ENCODE measurements around the gene POR.
A peak's percentile ranks its signal among the peaks of the same experiment; 100 is the strongest.
"Not testable (repeated sequence)": the region's sequence is repeated elsewhere in the genome, so short reads cannot be mapped to it uniquely, and the experiment has no call there.

POR gene

GRCh38 chr7:75914655-75915415, at the start of gene POR:
Gene POR (plus strand): TSS chr7:75915155. CDS start chr7:75954002, 38,847 bp downstream.
- DNase-seq: peak; percentile 98
- ATAC-seq: peak; percentile 98

- DNase-seq (no peak), ATAC-seq (no peak)
Measured at GRCh38 chr7:75866114-75866488, 48.9 kb upstream of the POR start.

- ATAC-seq: peak; percentile 58
- peak; percentile 57 for DNase-seq
Measured at GRCh38 chr7:75866489-75867389, 48.2 kb upstream of the POR start.

- no peak for ATAC-seq
- no peak for DNase-seq
Measured at GRCh38 chr7:75867390-75867717, 47.6 kb upstream of the POR start.

GRCh38 chr7:75868153-75868552, 46.8 kb upstream of the POR start:
- DNase-seq (no peak), ATAC-seq (no peak)

GRCh38 chr7:75869776-75870379, 45.1 kb upstream of the POR start:
- DNase-seq (peak; percentile 22), ATAC-seq (peak; percentile 24)

GRCh38 chr7:75870557-75871161, 44.3 kb upstream of the POR start:
- peak; percentile 48 for DNase-seq
- ATAC-seq: peak; percentile 64

GRCh38 chr7:75872073-75872782, 42.7 kb upstream of the POR start:
- ATAC-seq: no peak
- DNase-seq: no peak

GRCh38 chr7:75874180-75874579, 40.8 kb upstream of the POR start:
- DNase-seq, ATAC-seq: not testable (repeated sequence)

- ATAC-seq: no peak
- DNase-seq: no peak
Measured at GRCh38 chr7:75875113-75876080, 39.6 kb upstream of the POR start.

GRCh38 chr7:75876126-75876881, 38.7 kb upstream of the POR start:
- no peak for DNase-seq
- no peak for ATAC-seq

GRCh38 chr7:75878312-75878768, 36.6 kb upstream of the POR start:
- DNase-seq (no peak), ATAC-seq (peak; percentile 21)

- peak; percentile 92 for ATAC-seq
- peak; percentile 98 for DNase-seq
Measured at GRCh38 chr7:75878769-75879611, 36.0 kb upstream of the POR start, which contains the start of gene RHBDD2. Gene RHBDD2 (plus strand): TSS chr7:75879034. CDS start chr7:75879083, 49 bp downstream.

- peak; percentile 29 for ATAC-seq
- no peak for DNase-seq
Measured at GRCh38 chr7:75879771-75880184, 35.2 kb upstream of the POR start.

- DNase-seq: no peak
- peak; percentile 21 for ATAC-seq
Measured at GRCh38 chr7:75880242-75880641, 34.7 kb upstream of the POR start.

- no peak for DNase-seq
- no peak for ATAC-seq
Measured at GRCh38 chr7:75881436-75882095, 33.4 kb upstream of the POR start.

GRCh38 chr7:75883265-75883824, 31.6 kb upstream of the POR start:
- DNase-seq, ATAC-seq: not testable (repeated sequence)

GRCh38 chr7:75884476-75884875, 30.5 kb upstream of the POR start:
- ATAC-seq (no peak), DNase-seq (no peak)
